GM13977 (cell line): ENCODE measurements around the gene FAM78A.

ENCODE experiments used
- DNase-seq: peaks from one replicate; pipeline ENCODE4 v3.0.0; 2012; ENCODE audit warnings: low spot score
- CTCF ChIP-seq: IDR thresholded peaks from 2 replicates; pipeline ENCODE4 v1.5.1; 2012; ENCODE audit warnings: mild to moderate bottlenecking, control low read depth; ENCODE audit not compliant: insufficient read depth; ENCODE audit errors: extremely low read depth, missing control alignments
- in situ Hi-C: fragments of 300-500 bp; cut with MboI; formaldehyde crosslinking; loops from one replicate; pipeline ENCODE4 v1.12.0; 2022; ENCODE audit warnings: low sequenced_read_pairs, low pct_unique_long_range_greater_than_20kb, mixed read lengths, inconsistent platforms; ENCODE audit not compliant: unreplicated experiment

FAM78A gene

GRCh38 chr9:131238402-131239021 lies 37.8 kb downstream of the FAM78A start:
- DNase-seq: no peak
- no peak for TF ChIP-seq CTCF
- in situ Hi-C loops: no loop called here

GRCh38 chr9:131237931-131238401 lies 38.3 kb downstream of the FAM78A start:
- peak; percentile 81 for DNase-seq
- TF ChIP-seq CTCF: no peak
- in situ Hi-C loops: no loop called here

GRCh38 chr9:131237291-131237690 lies 39.0 kb downstream of the FAM78A start:
- TF ChIP-seq CTCF: no peak
- in situ Hi-C loops: no loop called here
- DNase-seq: no peak

GRCh38 chr9:131236761-131237160 lies 39.5 kb downstream of the FAM78A start:
- TF ChIP-seq CTCF: no peak
- in situ Hi-C loops: no loop called here
- DNase-seq: no peak

GRCh38 chr9:131236161-131236560 lies 40.1 kb downstream of the FAM78A start:
- no peak for DNase-seq
- TF ChIP-seq CTCF: no peak
- in situ Hi-C loops: no loop called here

- in situ Hi-C loops: no loop called here
- no peak for DNase-seq
- no peak for TF ChIP-seq CTCF
These were observed 40.8 kb downstream of the FAM78A start for GRCh38 chr9:131235480-131235851.
